GM19468 (cell line): ENCODE results near the gene LHPP.
A peak's percentile ranks its signal among the peaks of the same experiment; 100 is the strongest.

Experiments
- ATAC-seq: cut with Tn5 transposase; IDR thresholded peaks from one replicate; pipeline ENCODE4 v1.9.1; 2021; ENCODE audit warnings: mild to moderate bottlenecking, moderate library complexity, moderate number of reproducible peaks; ENCODE audit not compliant: unreplicated experiment; ENCODE audit errors: extremely low read depth

The LHPP gene

GRCh38 chr10:124516746-124517397 is 55.2 kb downstream of the LHPP start:
- no peak for ATAC-seq

GRCh38 chr10:124517461-124517860 is 55.8 kb downstream of the LHPP start:
- ATAC-seq = no peak

- no peak for ATAC-seq
These were observed 56.3 kb downstream of the LHPP start for GRCh38 chr10:124517931-124518330.

GRCh38 chr10:124518366-124518765 is 56.7 kb downstream of the LHPP start:
- ATAC-seq = no peak

- ATAC-seq = no peak
These were observed 59.2 kb downstream of the LHPP start for GRCh38 chr10:124520558-124521428.

- ATAC-seq = no peak
These were observed 59.8 kb downstream of the LHPP start for GRCh38 chr10:124521429-124521871.

- no peak for ATAC-seq
These were observed 60.7 kb downstream of the LHPP start for GRCh38 chr10:124522131-124522932.

- ATAC-seq = no peak
These were observed 61.6 kb downstream of the LHPP start for GRCh38 chr10:124522933-124523871.

GRCh38 chr10:124523901-124524300 is 62.3 kb downstream of the LHPP start:
- ATAC-seq = no peak

- ATAC-seq = no peak
These were observed 63.5 kb downstream of the LHPP start for GRCh38 chr10:124524991-124525653.

- no peak for ATAC-seq
These were observed 64.4 kb downstream of the LHPP start for GRCh38 chr10:124525751-124526600.

GRCh38 chr10:124526621-124527267 is 65.1 kb downstream of the LHPP start:
- no peak for ATAC-seq

- no peak for ATAC-seq
These were observed 66.3 kb downstream of the LHPP start for GRCh38 chr10:124527874-124528395.

- ATAC-seq = no peak
These were observed 68.1 kb downstream of the LHPP start for GRCh38 chr10:124529661-124530214.

GRCh38 chr10:124530215-124530665 is 68.6 kb downstream of the LHPP start:
- peak; percentile 67 for ATAC-seq

GRCh38 chr10:124530816-124531215 is 69.2 kb downstream of the LHPP start:
- no peak for ATAC-seq

- no peak for ATAC-seq
These were observed 70.6 kb downstream of the LHPP start for GRCh38 chr10:124532106-124532641.
